Gastrocnemius medialis (tissue), 4 donors: ENCODE measurements around the gene JAG1.

Source experiments
- POLR2A ChIP-seq, 2 donors: fragments of 450-650 bp; IDR thresholded peaks; one replicate each; pipeline ENCODE4 v1.6.1; 2017; ENCODE audit warnings: antibody characterized with exemption in 2 of 2, mild to moderate bottlenecking in 2 of 2, moderate library complexity in 2 of 2
- TF ChIP-seq, protein P1 (sequence below), 5 experiments: fragments of 450-650 bp in 3 of 5; fragments of 200-600 bp in 2 of 5; sonication (generic) in 2 of 5; IDR thresholded peaks in 4 of 5; conservative IDR thresholded peaks in 1 of 5; 1 replicate in 4 of 5; 2 replicates in 1 of 5; pipeline ENCODE4 v1.5.1; 2016 to 2019; ENCODE audit warnings: antibody characterized with exemption in 5 of 5, mild to moderate bottlenecking in 3 of 5, moderate library complexity in 3 of 5

GRCh38 chr20:10661261-10661660, 12.5 kb downstream of the JAG1 start:
- TF ChIP-seq, protein P1, sequence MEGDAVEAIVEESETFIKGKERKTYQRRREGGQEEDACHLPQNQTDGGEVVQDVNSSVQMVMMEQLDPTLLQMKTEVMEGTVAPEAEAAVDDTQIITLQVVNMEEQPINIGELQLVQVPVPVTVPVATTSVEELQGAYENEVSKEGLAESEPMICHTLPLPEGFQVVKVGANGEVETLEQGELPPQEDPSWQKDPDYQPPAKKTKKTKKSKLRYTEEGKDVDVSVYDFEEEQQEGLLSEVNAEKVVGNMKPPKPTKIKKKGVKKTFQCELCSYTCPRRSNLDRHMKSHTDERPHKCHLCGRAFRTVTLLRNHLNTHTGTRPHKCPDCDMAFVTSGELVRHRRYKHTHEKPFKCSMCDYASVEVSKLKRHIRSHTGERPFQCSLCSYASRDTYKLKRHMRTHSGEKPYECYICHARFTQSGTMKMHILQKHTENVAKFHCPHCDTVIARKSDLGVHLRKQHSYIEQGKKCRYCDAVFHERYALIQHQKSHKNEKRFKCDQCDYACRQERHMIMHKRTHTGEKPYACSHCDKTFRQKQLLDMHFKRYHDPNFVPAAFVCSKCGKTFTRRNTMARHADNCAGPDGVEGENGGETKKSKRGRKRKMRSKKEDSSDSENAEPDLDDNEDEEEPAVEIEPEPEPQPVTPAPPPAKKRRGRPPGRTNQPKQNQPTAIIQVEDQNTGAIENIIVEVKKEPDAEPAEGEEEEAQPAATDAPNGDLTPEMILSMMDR (IDR thresholded peaks at IDR 0.05 in 4 of 5, conservative IDR thresholded peaks at IDR 0.05 in 1 of 5): no peak
- TF ChIP-seq POLR2A (IDR thresholded peaks at IDR 0.05): no peak
